ENCODE results near the gene SF3B4.
A peak's percentile ranks its signal among the peaks of the same experiment; 100 is the strongest.

SF3B4 gene

DNA sequence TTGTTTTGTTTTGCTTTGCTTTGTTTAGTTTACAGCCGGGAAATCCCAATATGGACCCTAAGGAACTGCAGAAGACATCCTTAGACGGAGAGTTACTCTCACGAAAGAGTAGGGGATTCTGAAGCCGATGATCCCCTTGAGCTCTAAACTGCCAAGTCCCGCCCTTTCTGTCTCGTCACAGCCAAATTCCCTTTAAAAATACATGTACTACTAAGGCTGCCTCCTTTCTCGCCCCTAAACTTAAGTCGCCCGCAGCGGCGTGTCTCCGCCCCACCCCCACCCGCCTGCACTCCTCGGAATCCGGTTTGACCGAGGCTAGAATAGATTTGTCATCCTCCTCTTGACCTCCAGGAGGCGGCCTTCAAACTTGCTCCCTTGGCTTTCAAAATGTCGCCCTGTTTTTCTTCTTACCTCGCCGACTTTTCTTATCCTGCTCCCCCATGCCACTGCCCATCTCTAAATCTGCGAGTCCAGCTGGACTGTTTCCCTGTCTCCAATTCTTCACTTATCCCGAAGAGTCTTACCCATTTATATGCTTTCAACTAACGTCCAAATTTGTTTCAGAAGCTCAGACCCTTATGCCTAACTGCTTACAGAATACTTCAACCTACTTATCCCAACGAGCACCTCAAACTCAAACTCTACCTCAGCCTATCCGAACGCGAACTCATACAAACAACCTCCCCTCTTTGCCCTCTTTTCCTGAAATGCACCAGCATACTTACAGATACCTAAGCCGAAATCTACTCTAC is 39.2 kb downstream of the SF3B4 start:
- peak overlapping the region; percentile 99 for H3K27ac ChIP-seq

DNA sequence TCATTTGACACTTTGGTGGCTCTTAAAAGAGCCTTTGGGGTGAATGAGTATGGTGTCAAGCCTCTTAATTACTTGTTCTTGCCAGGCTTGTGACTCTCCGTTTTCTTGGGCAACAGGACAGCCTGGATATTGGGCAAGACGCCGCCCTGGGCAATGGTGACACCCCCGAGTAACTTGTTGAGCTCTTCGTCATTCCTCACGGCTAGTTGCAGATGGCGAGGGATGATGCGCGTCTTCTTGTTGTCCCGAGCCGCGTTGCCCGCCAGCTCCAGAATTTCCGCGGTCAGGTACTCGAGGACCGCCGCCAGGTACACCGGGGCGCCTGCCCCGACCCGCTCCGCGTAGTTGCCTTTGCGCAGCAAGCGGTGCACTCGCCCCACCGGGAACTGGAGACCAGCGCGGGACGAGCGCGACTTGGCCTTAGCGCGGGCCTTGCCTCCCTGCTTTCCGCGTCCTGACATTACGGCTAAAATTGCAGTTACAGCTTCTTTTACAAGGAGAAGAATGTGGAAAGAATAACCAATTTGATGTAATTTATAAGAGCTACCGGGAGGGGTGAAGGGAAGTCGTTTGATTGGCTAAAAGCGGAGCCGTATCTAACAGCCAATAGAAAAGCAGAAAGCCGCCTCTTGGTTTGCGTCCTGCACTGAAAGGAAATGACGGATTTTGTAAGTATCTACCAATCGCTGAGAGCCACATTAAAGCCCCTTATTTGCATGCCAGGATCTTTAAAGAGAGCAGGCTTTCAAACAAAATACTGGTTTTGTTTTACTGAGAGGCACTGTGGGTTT is 40.0 kb downstream of the SF3B4 start:
- TF ChIP-seq ZFX (IDR thresholded peaks at IDR 0.05) = no peak
- peak overlapping the region; percentile 99 for H3K27ac ChIP-seq

More for the DNA sequence above, 39.2 kb downstream of the SF3B4 start:
- peak; percentile 85 for TF ChIP-seq CTCF (conservative IDR thresholded peaks at IDR 0.05)
- no peak for TF ChIP-seq ZFX (IDR thresholded peaks at IDR 0.05)

DNA sequence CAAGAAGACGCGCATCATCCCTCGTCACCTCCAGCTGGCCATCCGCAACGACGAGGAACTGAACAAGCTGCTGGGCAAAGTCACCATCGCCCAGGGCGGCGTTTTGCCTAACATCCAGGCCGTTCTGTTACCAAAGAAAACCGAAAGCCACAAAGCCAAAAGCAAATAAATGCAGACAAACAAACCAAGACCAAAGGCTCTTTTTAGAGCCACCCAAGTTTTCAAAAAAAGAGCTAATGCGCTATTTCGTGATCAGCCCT is 40.5 kb downstream of the SF3B4 start:
- peak overlapping the region; percentile 99 for H3K27ac ChIP-seq

DNA sequence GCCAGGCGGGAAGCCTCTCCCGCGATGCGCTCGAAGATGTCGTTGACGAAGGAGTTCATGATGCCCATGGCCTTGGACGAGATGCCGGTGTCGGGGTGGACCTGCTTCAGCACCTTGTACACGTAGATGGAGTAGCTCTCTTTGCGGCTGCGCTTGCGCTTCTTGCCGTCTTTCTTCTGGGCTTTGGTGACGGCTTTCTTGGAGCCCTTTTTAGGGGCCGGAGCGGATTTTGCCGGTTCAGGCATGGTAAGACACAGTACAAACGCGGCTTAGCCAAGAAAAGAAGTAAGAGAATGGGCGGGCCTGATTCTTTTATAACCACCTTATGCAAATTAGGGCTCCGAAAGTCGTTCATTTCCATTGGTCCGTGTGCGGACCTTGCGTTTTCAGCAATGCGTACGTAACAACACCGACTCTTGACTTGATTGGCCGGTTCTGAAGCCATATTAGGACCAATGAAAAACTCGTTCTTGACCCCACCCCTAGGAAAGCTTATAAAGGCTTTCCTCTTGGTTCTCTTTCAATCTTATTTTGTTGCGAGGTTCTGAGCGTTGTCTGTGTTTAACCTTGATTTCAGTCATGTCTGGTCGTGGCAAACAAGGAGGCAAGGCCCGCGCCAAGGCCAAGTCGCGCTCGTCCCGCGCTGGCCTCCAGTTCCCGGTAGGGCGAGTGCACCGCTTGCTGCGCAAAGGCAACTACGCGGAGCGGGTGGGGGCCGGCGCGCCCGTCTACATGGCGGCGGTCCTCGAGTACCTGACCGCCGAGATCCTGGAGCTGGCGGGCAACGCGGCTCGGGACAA is 41.0 kb downstream of the SF3B4 start:
- peak overlapping the region; percentile 99 for H3K27ac ChIP-seq
- TF ChIP-seq CTCF (conservative IDR thresholded peaks at IDR 0.05) (no peak), ZFX (IDR thresholded peaks at IDR 0.05) (no peak; the same call in 1 of the 2 replicates)

DNA sequence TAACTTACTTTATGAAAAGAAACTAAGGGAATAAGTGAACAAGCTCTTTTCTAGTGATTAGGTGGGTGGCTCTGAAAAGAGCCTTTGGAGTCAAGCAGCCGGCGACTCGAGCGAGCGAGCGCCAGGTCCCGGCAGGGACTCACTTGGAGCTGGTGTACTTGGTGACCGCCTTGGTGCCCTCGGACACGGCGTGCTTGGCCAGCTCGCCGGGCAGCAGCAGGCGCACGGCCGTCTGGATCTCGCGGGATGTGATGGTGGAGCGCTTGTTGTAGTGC is 41.5 kb downstream of the SF3B4 start:
- peak overlapping the region; percentile 99 for H3K27ac ChIP-seq

DNA sequence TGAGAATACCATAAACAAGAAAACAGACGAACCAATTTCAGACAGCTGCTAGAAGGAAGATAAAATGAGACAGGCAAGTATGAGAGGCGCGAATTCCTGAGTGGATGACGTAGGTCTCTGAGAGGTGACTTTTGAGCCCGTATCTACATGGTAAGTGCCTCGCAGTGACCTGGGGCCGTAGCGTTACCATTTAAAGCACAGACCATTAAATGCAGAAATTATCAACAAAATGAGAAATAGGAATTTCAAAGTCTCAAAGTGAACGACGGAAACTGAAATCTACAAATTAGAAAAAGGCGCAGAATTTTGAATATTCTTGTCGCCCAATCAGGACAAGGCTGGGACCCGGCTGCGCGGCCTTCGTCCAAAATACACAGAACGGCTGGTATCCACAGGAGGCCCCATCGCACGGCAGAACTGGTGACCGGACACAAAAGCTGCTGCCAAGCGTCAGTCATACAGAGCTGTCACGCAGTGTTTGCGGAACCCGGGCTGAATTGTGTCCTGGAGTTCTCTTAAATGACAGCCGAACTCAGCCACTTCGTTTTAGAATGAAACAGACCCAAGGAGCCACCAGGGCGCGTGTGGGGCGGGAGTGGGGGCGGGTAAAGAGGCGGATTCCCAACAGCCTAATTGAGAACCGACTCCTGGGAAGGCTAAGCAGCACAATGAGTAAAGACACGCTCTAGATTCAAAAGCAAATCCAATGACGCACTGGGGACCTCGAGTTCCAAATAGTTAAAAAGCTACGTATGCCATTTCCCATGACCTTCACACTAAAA is 42.1 kb downstream of the SF3B4 start:
- TF ChIP-seq ZFX (IDR thresholded peaks at IDR 0.05) (no peak), CTCF (conservative IDR thresholded peaks at IDR 0.05) (no peak)
- peak overlapping the region; percentile 99 for H3K27ac ChIP-seq

DNA sequence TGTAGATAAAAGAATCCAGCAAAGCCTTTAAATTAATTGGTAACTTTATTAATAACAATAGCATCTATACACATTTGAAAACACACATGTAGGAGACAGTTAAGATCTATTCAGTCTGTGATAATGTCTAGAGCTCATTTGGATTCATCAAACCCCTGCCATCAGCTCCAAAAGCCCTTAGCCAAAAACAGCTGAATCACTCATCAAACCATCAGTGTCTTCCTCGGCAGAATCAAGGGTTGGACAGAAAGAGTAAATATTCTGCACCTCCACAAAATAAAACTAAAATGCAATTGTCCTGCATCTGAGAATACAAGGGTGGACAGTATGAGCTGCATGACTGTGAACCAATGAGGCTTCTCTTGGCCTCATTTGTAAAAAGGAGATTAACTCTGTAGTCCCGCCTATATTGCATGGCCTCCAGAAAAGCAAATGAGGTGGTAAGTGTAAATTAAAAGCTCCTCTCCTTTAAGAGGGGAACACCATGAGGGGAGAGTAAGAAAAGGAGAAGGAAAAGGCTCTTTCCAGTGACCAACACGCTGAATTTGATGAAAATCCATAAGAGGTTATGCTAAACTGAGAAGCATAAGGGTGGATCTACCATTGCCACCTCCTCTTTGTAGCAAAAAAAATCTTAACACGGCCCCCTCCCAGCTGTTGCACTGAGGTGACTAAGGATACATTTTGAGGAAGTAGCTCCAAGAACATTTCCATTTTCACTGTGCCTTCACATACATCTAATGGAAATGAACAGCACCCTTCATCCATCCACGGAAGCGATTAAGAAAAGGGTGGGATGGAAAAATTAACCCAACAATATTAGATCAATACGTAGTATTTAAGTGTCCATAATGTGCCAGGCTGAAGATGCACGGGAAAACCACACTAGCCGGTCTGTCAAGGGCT is 42.9 kb downstream of the SF3B4 start:
- peak overlapping the region; percentile 99 for H3K27ac ChIP-seq
- TF ChIP-seq CTCF (conservative IDR thresholded peaks at IDR 0.05) (no peak), ZFX (IDR thresholded peaks at IDR 0.05) (no peak)

- peak overlapping the region; percentile 99; the same call in 1 of the 2 replicates for H3K27ac ChIP-seq
- TF ChIP-seq CTCF (conservative IDR thresholded peaks at IDR 0.05) (no peak), ZFX (IDR thresholded peaks at IDR 0.05) (no peak)
Observed at GRCh38 chr1:149883598-149884247, 43.9 kb downstream of the SF3B4 start.
